A549 (cell line): ENCODE results near the gene SAP30L. TPM values are rescaled to one million over a fixed set of nuclear protein-coding genes. Genes with fewer than 3 reads are reported as not detected.
A peak's percentile ranks its signal among the peaks of the same experiment; 100 is the strongest.

Experiments used
- ATAC-seq, 2 experiments: fragments of 200-7000 bp in 1 of 2; fragments of >200 bp in 1 of 2; cut with Nextera tagmentation in 1 of 2; cut with Tn5 transposase in 1 of 2; 3 replicates each; pipeline versions ENCODE4 v1.8.0 to v1.9.1; 2018 to 2020; ENCODE audit warnings: mild to moderate bottlenecking in 1 of 2, moderate library complexity in 1 of 2
- CTCF ChIA-PET: fragments of 300-600 bp; sonication (Branson Sonifier 250); formaldehyde crosslinking; extraction: SDS; loops from one replicate; lab custom pipeline; 2021; ENCODE audit warnings: antibody characterized with exemption, inconsistent platforms; lab: Yijun Ruan, JAX
- POLR2A ChIA-PET: fragments of 350-600 bp; formaldehyde crosslinking; extraction: SDS; loops from one replicate; lab custom pipeline; 2021; ENCODE audit warnings: antibody characterized with exemption, inconsistent platforms; lab: Yijun Ruan, JAX
- DNase-seq, 2 experiments: peaks; one replicate each; pipeline versions ENCODE4 v3.0.0 to v3.0.0-alpha.2; 2011 to 2016; ENCODE audit warnings: low read depth in 1 of 2, low spot score in 1 of 2
- FAIRE-seq: peaks from 2 replicates; lab custom pipeline; 2011; peaks lifted over from hg19 to GRCh38; lab: Jason Lieb, UNC
- H3K27ac ChIP-seq, 2 experiments: fragments of >200 bp; sonication (Bioruptor Twin); formaldehyde crosslinking; 3 replicates each; pipeline ENCODE4 v1.5.1; 2016 to 2017
- H3K4me1 ChIP-seq: fragments of >200 bp; sonication (Bioruptor Twin); formaldehyde crosslinking; 3 replicates; pipeline ENCODE4 v1.6.1; 2016
- H3K4me2 ChIP-seq: fragments of >200 bp; sonication (Bioruptor Twin); formaldehyde crosslinking; 3 replicates; pipeline ENCODE4 v1.6.1; 2016
- H3K4me3 ChIP-seq: fragments of >200 bp; sonication (Bioruptor Twin); formaldehyde crosslinking; 3 replicates; pipeline ENCODE4 v1.5.1; 2016
- H3K9me3 ChIP-seq: fragments of >200 bp; sonication (Bioruptor Twin); formaldehyde crosslinking; 3 replicates; pipeline ENCODE4 v1.6.1; 2016
- CBX2 ChIP-seq: fragments of 200-600 bp; sonication (generic); IDR thresholded peaks from 2 replicates; pipeline ENCODE4 v1.6.1; 2016; ENCODE audit warnings: low read depth, mild to moderate bottlenecking, borderline replicate concordance
- CEBPB ChIP-seq, 2 experiments: fragments of >200 bp in 1 of 2; sonication (Bioruptor Twin) in 1 of 2; formaldehyde crosslinking in 1 of 2; IDR thresholded peaks; 2 replicates each; pipeline ENCODE4 v1.6.1; 2012 to 2016
- EP300 ChIP-seq, 2 experiments: fragments of >200 bp; sonication (Bioruptor Twin); formaldehyde crosslinking; IDR thresholded peaks; 2 replicates in 1 of 2; 3 replicates in 1 of 2; pipeline ENCODE4 v1.6.1; 2016 to 2017
- ESRRA ChIP-seq: fragments of 150-350 bp; IDR thresholded peaks from 2 replicates; pipeline ENCODE4 v1.6.1; 2014; ENCODE audit warnings: mild to moderate bottlenecking, low read length, borderline replicate concordance
- FOXS1 ChIP-seq: fragments of 250-450 bp; sonication (Bioruptor Pico); IDR thresholded peaks from 2 replicates; pipeline ENCODE4 v1.5.0; 2020; ENCODE audit warnings: mild to moderate bottlenecking, moderate library complexity
- GATA3 ChIP-seq: IDR thresholded peaks from 2 replicates; pipeline ENCODE4 v1.6.1; 2012; ENCODE audit warnings: borderline replicate concordance
- HES2 ChIP-seq: fragments of >200 bp; sonication (Bioruptor Twin); formaldehyde crosslinking; IDR thresholded peaks from 2 replicates; pipeline ENCODE4 v1.6.1; 2016
- HEYL ChIP-seq: fragments of 250-450 bp; sonication (Bioruptor Pico); IDR thresholded peaks from 2 replicates; pipeline ENCODE4 v1.8.0; 2021; ENCODE audit warnings: mild to moderate bottlenecking, moderate library complexity
- HOXA7 ChIP-seq: fragments of 250-450 bp; sonication (Bioruptor Pico); IDR thresholded peaks from 2 replicates; pipeline ENCODE4 v1.5.0; 2020; ENCODE audit warnings: mild to moderate bottlenecking, moderate library complexity
- JUNB ChIP-seq: fragments of >200 bp; sonication (Bioruptor Twin); formaldehyde crosslinking; IDR thresholded peaks from 2 replicates; pipeline ENCODE4 v1.6.1; 2016
- KDM5A ChIP-seq: fragments of 200-600 bp; sonication (generic); IDR thresholded peaks from 2 replicates; pipeline ENCODE4 v1.6.1; 2016; ENCODE audit warnings: antibody characterized with exemption, mild to moderate bottlenecking
- MAZ ChIP-seq: fragments of 150-350 bp; IDR thresholded peaks from 2 replicates; pipeline ENCODE4 v1.6.1; 2014; ENCODE audit warnings: antibody characterized with exemption, low read depth, low read length, borderline replicate concordance
- MYC ChIP-seq: IDR thresholded peaks from 2 replicates; pipeline ENCODE4 v1.6.1; 2012; ENCODE audit warnings: mild to moderate bottlenecking, inconsistent platforms, low read length, improper control_type of control experiment, borderline replicate concordance
- NFE2L2 ChIP-seq: fragments of 150-350 bp; conservative IDR thresholded peaks from 2 replicates; pipeline ENCODE4 v1.6.1; 2014; ENCODE audit warnings: low read length
- PHF8 ChIP-seq: fragments of 200-600 bp; sonication (generic); IDR thresholded peaks from 2 replicates; pipeline ENCODE4 v1.6.1; 2016; ENCODE audit warnings: low read depth, mild to moderate bottlenecking, antibody characterized with exemption, moderate library complexity, borderline replicate concordance
- POLR2A ChIP-seq: IDR thresholded peaks from 2 replicates; pipeline ENCODE4 v1.6.1; 2012; ENCODE audit warnings: mild to moderate bottlenecking, low read length
- RAD21 ChIP-seq, 2 experiments: fragments of >200 bp in 1 of 2; sonication (Bioruptor Twin) in 1 of 2; formaldehyde crosslinking in 1 of 2; IDR thresholded peaks in 1 of 2; conservative IDR thresholded peaks in 1 of 2; 2 replicates in 1 of 2; 3 replicates in 1 of 2; pipeline ENCODE4 v1.6.1; 2012 to 2018; ENCODE audit warnings: inconsistent platforms in 1 of 2
- RCOR1 ChIP-seq: fragments of 150-350 bp; IDR thresholded peaks from 2 replicates; pipeline ENCODE4 v1.6.1; 2014; ENCODE audit warnings: antibody characterized with exemption, low read length, low read depth
- TFCP2L1 ChIP-seq: fragments of 250-450 bp; sonication (Bioruptor Pico); IDR thresholded peaks from 2 replicates; pipeline ENCODE4 v1.5.0; 2021; ENCODE audit warnings: mild to moderate bottlenecking
- TP53 ChIP-seq: fragments of 250-450 bp; sonication (Bioruptor Pico); IDR thresholded peaks from 2 replicates; pipeline ENCODE4 v1.5.0; 2021; ENCODE audit warnings: mild to moderate bottlenecking, moderate library complexity
- ZNF302 ChIP-seq: fragments of 250-450 bp; sonication (Bioruptor Pico); IDR thresholded peaks from 2 replicates; pipeline ENCODE4 v1.9.0; 2021; ENCODE audit warnings: inconsistent platforms, mild to moderate bottlenecking, moderate library complexity
- ZSCAN20 ChIP-seq: fragments of 250-450 bp; sonication (Bioruptor Pico); IDR thresholded peaks from 2 replicates; pipeline ENCODE4 v1.8.0; 2022; ENCODE audit warnings: mild to moderate bottlenecking, moderate library complexity
- WGBS: methylation state at CpG from one replicate; pipeline ENCODE4 v1.1.6; 2017; ENCODE audit errors: missing lambda C conversion rate; 5-methylcytosine and 5-hydroxymethylcytosine counted together
- polyA plus RNA-seq, 4 experiments: library from polyadenylated mRNA; depleted of rRNA in 3 of 4; stranded (reverse); fragments of >200 nt; fragmentation: RNase III in 1 of 4; extraction: RNeasy Plus Mini Kit Qiagen cat#74134 plus additional on column Dnase treatment in 1 of 4; gene quantifications; 2 replicates in 3 of 4; 3 replicates in 1 of 4; pipeline ENCODE4 v1.2.3, GENCODE V29; 2011 to 2017
- TF ChIP-seq, protein P1 (sequence below): fragments of 150-350 bp; IDR thresholded peaks from 2 replicates; pipeline ENCODE4 v1.6.1; 2014; ENCODE audit warnings: low read depth, mild to moderate bottlenecking, low read length
- TF ChIP-seq, protein P2 (sequence below): fragments of 250-450 bp; sonication (Bioruptor Pico); IDR thresholded peaks from 2 replicates; pipeline ENCODE4 v1.5.0; 2021; ENCODE audit warnings: mild to moderate bottlenecking, moderate library complexity, borderline replicate concordance
- TF ChIP-seq, protein P3 (sequence below): fragments of >200 bp; sonication (Bioruptor Twin); formaldehyde crosslinking; IDR thresholded peaks from 3 replicates; pipeline ENCODE4 v1.6.1; 2016
- TF ChIP-seq, protein P4 (sequence below): IDR thresholded peaks from 2 replicates; pipeline ENCODE4 v1.6.1; 2012
- TF ChIP-seq, protein P5 (sequence below): IDR thresholded peaks from 2 replicates; pipeline ENCODE4 v1.6.1; 2012

Gene SAP30L
- polyA plus RNA-seq, 2 of the 4 experiments (the other 2 are of a cell fraction): 24.9 to 50.3 TPM

- ATAC-seq: peak; percentile 1 to 2; a peak in 3 of 6 replicates
- ChIA-PET CTCF (interaction anchor here (1.0 to 4.8 kb wide), 4 partner anchors 14 to 193 kb away, joined by 3 to 24 read pairs (median 6); no protein-coding TSS in a partner anchor), POLR2A (interaction anchor here (1.1 kb wide), 1 partner anchor 257 kb away, joined by 3 read pairs; the partner anchor contains the start of gene GALNT10)
- peak overlapping the region; percentile 95 for H3K4me2 ChIP-seq
- 22% methylated on average over 10 of the region's 10 CpGs for WGBS
- FAIRE-seq: no peak
- peak overlapping the region; percentile 95 for H3K4me3 ChIP-seq
- peaks cover 29% of the 10 kb centered on the region for H3K4me1 ChIP-seq
- DNase-seq: peak in 1 of 2 experiments; percentile 34
- no peak for TF ChIP-seq PHF8
- TF ChIP-seq CBX2: no peak
- TF ChIP-seq HEYL (CRISPR knock-in tag): no peak
- no peak for TF ChIP-seq RCOR1
- no peak for TF ChIP-seq MAZ
- no peak for TF ChIP-seq KDM5A
- H3K27ac ChIP-seq: peak overlapping the region; percentile 70 to 96; a peak in 5 of 6 replicates
- no peaks in the 10 kb centered on the region for H3K9me3 ChIP-seq
Measured at GRCh38 chr5:154447089-154447725, 1.4 kb downstream of the SAP30L start.

DNA sequence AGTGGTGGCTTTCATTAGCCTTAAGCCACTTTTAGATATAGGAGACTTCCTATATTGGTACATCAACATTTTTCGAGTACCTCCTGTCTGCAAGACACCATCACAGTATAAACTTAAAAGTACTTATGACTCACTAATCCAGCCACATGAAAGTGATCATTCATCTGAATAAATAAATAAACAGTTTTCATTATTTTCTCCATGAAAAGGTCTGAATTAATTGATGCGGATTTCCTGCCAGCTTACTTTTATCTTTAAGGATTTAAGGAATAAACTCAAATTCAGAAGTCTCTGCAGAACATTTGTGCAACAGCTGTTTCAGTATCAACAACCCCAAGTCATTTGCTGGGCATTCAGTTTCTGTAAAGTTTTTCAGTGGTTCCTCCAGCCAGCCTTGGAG lies 4.0 kb downstream of the SAP30L start:
- TF ChIP-seq CEBPB (IDR thresholded peaks at IDR 0.05): no peak
- TF ChIP-seq TP53: no peak
- no peak for TF ChIP-seq FOXS1 (CRISPR knock-in tag)
- no peak for TF ChIP-seq TFCP2L1 (CRISPR knock-in tag)
- TF ChIP-seq ESRRA: no peak
- no peak for TF ChIP-seq PHF8
- no peak for TF ChIP-seq HES2
- TF ChIP-seq, protein P1, sequence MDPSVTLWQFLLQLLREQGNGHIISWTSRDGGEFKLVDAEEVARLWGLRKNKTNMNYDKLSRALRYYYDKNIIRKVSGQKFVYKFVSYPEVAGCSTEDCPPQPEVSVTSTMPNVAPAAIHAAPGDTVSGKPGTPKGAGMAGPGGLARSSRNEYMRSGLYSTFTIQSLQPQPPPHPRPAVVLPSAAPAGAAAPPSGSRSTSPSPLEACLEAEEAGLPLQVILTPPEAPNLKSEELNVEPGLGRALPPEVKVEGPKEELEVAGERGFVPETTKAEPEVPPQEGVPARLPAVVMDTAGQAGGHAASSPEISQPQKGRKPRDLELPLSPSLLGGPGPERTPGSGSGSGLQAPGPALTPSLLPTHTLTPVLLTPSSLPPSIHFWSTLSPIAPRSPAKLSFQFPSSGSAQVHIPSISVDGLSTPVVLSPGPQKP: no peak
- no peak for TF ChIP-seq HEYL (CRISPR knock-in tag)
- no peak for TF ChIP-seq ZSCAN20
- no peak for TF ChIP-seq EP300 (IDR thresholded peaks at IDR 0.05)
- TF ChIP-seq POLR2A: no peak
- TF ChIP-seq, protein P2, sequence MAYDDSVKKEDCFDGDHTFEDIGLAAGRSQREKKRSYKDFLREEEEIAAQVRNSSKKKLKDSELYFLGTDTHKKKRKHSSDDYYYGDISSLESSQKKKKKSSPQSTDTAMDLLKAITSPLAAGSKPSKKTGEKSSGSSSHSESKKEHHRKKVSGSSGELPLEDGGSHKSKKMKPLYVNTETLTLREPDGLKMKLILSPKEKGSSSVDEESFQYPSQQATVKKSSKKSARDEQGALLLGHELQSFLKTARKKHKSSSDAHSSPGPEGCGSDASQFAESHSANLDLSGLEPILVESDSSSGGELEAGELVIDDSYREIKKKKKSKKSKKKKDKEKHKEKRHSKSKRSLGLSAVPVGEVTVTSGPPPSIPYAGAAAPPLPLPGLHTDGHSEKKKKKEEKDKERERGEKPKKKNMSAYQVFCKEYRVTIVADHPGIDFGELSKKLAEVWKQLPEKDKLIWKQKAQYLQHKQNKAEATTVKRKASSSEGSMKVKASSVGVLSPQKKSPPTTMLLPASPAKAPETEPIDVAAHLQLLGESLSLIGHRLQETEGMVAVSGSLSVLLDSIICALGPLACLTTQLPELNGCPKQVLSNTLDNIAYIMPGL (CRISPR knock-in tag): no peak
- TF ChIP-seq MAZ: no peak
- TF ChIP-seq MYC: no peak
- TF ChIP-seq GATA3: no peak
- ChIA-PET POLR2A (no interaction called here), CTCF (interaction anchor here (1.1 to 4.8 kb wide), 6 partner anchors 12 to 381 kb away, joined by 3 to 24 read pairs (median 4); no protein-coding TSS in a partner anchor)
- no peak for DNase-seq
- Histone ChIP-seq H3K4me1 (peaks cover 22% of the 10 kb centered on the region), H3K27ac (no peak overlapping the region), H3K4me3 (no peak overlapping the region), H3K4me2 (no peak overlapping the region), H3K9me3 (no peaks in the 10 kb centered on the region)
- FAIRE-seq: no peak
- no peak for ATAC-seq
- 80% methylated on average over 2 of the region's 2 CpGs for WGBS

GRCh38 chr5:154451957-154452356 lies 6.2 kb downstream of the SAP30L start:
- WGBS: 88% methylated on average over 8 of the region's 8 CpGs
- TF ChIP-seq ZSCAN20 (no peak), RAD21 (conservative IDR thresholded peaks at IDR 0.05 in 1 of 2, IDR thresholded peaks at IDR 0.05 in 1 of 2) (no peak), JUNB (no peak), HOXA7 (no peak), NFE2L2 (no peak), ZNF302 (no peak), POLR2A (no peak)
- TF ChIP-seq, protein P3, sequence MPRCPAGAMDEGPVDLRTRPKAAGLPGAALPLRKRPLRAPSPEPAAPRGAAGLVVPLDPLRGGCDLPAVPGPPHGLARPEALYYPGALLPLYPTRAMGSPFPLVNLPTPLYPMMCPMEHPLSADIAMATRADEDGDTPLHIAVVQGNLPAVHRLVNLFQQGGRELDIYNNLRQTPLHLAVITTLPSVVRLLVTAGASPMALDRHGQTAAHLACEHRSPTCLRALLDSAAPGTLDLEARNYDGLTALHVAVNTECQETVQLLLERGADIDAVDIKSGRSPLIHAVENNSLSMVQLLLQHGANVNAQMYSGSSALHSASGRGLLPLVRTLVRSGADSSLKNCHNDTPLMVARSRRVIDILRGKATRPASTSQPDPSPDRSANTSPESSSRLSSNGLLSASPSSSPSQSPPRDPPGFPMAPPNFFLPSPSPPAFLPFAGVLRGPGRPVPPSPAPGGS: no peak
- TF ChIP-seq, protein P4, sequence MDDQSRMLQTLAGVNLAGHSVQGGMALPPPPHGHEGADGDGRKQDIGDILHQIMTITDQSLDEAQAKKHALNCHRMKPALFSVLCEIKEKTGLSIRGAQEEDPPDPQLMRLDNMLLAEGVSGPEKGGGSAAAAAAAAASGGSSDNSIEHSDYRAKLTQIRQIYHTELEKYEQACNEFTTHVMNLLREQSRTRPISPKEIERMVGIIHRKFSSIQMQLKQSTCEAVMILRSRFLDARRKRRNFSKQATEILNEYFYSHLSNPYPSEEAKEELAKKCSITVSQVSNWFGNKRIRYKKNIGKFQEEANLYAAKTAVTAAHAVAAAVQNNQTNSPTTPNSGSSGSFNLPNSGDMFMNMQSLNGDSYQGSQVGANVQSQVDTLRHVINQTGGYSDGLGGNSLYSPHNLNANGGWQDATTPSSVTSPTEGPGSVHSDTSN: no peak
- TF ChIP-seq, protein P1: no peak
- TF ChIP-seq, protein P5, sequence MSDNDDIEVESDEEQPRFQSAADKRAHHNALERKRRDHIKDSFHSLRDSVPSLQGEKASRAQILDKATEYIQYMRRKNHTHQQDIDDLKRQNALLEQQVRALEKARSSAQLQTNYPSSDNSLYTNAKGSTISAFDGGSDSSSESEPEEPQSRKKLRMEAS: no peak

More at GRCh38 chr5:154451957-154452356, 6.2 kb downstream of the SAP30L start:
- no peak overlapping the region for H3K27ac ChIP-seq
- no peak for DNase-seq
- no peak overlapping the region for H3K4me2 ChIP-seq
- ChIA-PET POLR2A (no interaction called here), CTCF (interaction anchor here (0.7 to 2.5 kb wide), 6 partner anchors 10 to 47 kb away, joined by 3 to 14 read pairs (median 4); no protein-coding TSS in a partner anchor)
- no peak for FAIRE-seq
- H3K9me3 ChIP-seq: no peaks in the 10 kb centered on the region
- no peak for ATAC-seq
- no peak overlapping the region for H3K4me3 ChIP-seq
- peaks cover 22% of the 10 kb centered on the region for H3K4me1 ChIP-seq
